ENCODE measurements around the gene ABCF1. TPM values are rescaled to one million over a fixed set of nuclear protein-coding genes. Genes with fewer than 3 reads are reported as not detected.
"Not testable (repeated sequence)": the region's sequence is repeated elsewhere in the genome, so short reads cannot be mapped to it uniquely, and the experiment has no call there.

Gene ABCF1
- total and polyA plus RNA-seq, 9 of the 15 experiments (the other 6 are each of a cell fraction or from before 2014, with no cell fraction given), result 41.6 to 193 (median 102) TPM

DNA sequence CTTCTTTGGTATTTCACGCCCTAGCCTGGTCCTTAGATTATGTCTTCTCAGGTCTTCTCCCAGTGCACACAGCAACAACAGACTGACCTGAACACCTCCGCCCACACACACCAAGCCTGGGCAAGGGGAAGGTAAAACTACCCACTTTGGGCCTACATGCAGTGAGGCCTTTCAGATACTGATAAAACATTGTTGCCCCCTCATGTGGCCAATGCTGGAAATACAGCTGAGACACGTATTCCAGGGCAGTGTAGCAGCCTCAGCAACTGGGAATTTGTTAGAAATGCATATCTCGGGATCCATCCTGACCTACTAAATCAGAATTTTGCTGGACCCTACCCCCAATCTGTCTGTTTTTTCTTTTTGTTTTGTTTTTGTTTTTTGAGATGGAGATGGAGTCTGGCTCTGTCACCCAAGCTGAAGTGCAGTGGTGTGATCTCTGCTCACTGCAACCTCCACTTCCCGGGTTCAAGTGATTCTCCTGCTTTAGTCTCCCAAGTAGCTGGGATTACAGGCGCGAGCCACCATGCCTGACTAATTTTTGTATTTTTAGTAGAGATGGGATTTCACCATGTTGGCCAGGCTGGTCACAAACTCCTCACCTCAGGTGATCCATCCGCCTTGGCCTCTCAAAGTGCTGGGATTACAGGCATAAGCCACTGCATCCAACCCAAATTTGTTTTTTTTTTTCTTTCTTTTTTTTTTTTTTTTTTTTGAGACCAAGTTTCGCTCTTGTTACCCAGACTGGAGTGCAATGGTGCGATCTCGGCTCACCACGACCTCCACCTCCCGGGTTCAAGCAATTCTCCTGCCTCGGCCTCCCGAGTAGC is 26.3 kb downstream of the ABCF1 start:
- not testable (repeated sequence) for H3K4me2 ChIP-seq (ENCODE audit: insufficient read depth, low read length); H2AFZ ChIP-seq (ENCODE audit: low read depth, low read length); H3K79me2 ChIP-seq (ENCODE audit: control insufficient read depth, insufficient read depth, low read length); H3K9me3 ChIP-seq (replicated peaks; ENCODE audit: control insufficient read depth, insufficient read depth, low read depth, low read length); H3K9ac ChIP-seq (ENCODE audit: insufficient read depth in 1 of 2, low read depth in 2 of 2, low read length in 2 of 2); BruUV-seq (replicated peaks); H3K27me3 ChIP-seq (ENCODE audit: control insufficient read depth in 2 of 2, insufficient read depth in 2 of 2, low read length in 2 of 2); H3K27ac ChIP-seq (ENCODE audit: extremely low read depth, low read depth, low read length); H3K4me3 ChIP-seq; H3K9me1 ChIP-seq (ENCODE audit: control insufficient read depth, insufficient read depth, low read length); H4K20me1 ChIP-seq (replicated peaks; ENCODE audit: control insufficient read depth, insufficient read depth, low read length); TF ChIP-seq JUND (tag; IDR thresholded peaks at IDR 0.05; ENCODE audit: borderline replicate concordance, low read depth, low read length); MYNN (CRISPR knock-in tag; IDR thresholded peaks at IDR 0.05)
- FAIRE-seq (peak; percentile 94), ATAC-seq (peak; percentile 91), DNase-seq (ENCODE audit: extremely low read depth in 1 of 4, low spot score in 3 of 4) (peak; percentile 73 to 90 (median 77))
- peaks cover 67% of the 10 kb centered on the region for H3K36me3 ChIP-seq (ENCODE audit: control insufficient read depth, insufficient read depth, low read length)
- WGBS (ENCODE audit: insufficient coverage, low coverage, missing lambda C conversion rate), result 54% methylated on average over 11 of the region's 15 CpGs
- CTCF ChIA-PET (ENCODE audit: low intra/inter-chr PET ratio), result interaction anchor here (0.8 to 1.8 kb wide), 4 partner anchors 8 to 116 kb away, joined by 3 to 17 read pairs (median 8); no protein-coding TSS in a partner anchor
- POLR2A ChIA-PET, result interaction anchor here (0.6 to 13.5 kb wide), 19 partner anchors 9 to 120 kb away, joined by 3 to 310 read pairs (median 5); partner anchors contain the start of genes ABCF1, DHX16, MDC1 and MRPS18B
- in situ Hi-C loops (cut with MboI), result loop anchor here (5.0 kb wide), 1 partner anchor 105 kb away; no protein-coding TSS in a partner anchor
- H3K4me1 ChIP-seq (replicated peaks in 1 of 2; ENCODE audit: control insufficient read depth in 2 of 2, insufficient read depth in 2 of 2, low read length in 2 of 2), result peaks cover 4 to 11% of the 10 kb centered on the region in 2 experiments; a peak in 4 of 5 replicates
- intact Hi-C loops (cut with micrococcal nuclease), result loop anchor here (1.0 kb wide), 2 partner anchors 56 to 114 kb away; no protein-coding TSS in a partner anchor
- 0 out of 2 replicates have a peak, but pooled peaks have one; percentile 17 for TF ChIP-seq ATF7 (IDR thresholded peaks at IDR 0.05)
- TF ChIP-seq, protein P1, sequence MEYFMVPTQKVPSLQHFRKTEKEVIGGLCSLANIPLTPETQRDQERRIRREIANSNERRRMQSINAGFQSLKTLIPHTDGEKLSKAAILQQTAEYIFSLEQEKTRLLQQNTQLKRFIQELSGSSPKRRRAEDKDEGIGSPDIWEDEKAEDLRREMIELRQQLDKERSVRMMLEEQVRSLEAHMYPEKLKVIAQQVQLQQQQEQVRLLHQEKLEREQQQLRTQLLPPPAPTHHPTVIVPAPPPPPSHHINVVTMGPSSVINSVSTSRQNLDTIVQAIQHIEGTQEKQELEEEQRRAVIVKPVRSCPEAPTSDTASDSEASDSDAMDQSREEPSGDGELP (CRISPR knock-in tag; IDR thresholded peaks at IDR 0.05; ENCODE audit: borderline replicate concordance), result peak; percentile 34; the same call in 1 of the 2 replicates
- 0 out of 2 replicates have a peak, but pooled peaks have one; percentile 16 for TF ChIP-seq TCF7 (IDR thresholded peaks at IDR 0.05; ENCODE audit: borderline replicate concordance)
- TF ChIP-seq NRF1 (conservative IDR thresholded peaks at IDR 0.05 in 1 of 2, IDR thresholded peaks at IDR 0.05 in 1 of 2), result 0 out of 4 replicates have a peak, but pooled peaks of 1 of the 2 experiments have one; percentile 15
- 0 out of 2 replicates have a peak, but pooled peaks have one; percentile 10 for TF ChIP-seq JUND (IDR thresholded peaks at IDR 0.05; ENCODE audit: borderline replicate concordance, low read depth, low read length)
- peak; percentile 61 for TF ChIP-seq MYNN (IDR thresholded peaks at IDR 0.05)
- TF ChIP-seq LEF1 (IDR thresholded peaks at IDR 0.05), result peak; percentile 29; the same call in 1 of the 2 replicates
- TF ChIP-seq HLTF (IDR thresholded peaks at IDR 0.05), result peak; percentile 15; the same call in 1 of the 2 replicates
- TF ChIP-seq, protein P2, sequence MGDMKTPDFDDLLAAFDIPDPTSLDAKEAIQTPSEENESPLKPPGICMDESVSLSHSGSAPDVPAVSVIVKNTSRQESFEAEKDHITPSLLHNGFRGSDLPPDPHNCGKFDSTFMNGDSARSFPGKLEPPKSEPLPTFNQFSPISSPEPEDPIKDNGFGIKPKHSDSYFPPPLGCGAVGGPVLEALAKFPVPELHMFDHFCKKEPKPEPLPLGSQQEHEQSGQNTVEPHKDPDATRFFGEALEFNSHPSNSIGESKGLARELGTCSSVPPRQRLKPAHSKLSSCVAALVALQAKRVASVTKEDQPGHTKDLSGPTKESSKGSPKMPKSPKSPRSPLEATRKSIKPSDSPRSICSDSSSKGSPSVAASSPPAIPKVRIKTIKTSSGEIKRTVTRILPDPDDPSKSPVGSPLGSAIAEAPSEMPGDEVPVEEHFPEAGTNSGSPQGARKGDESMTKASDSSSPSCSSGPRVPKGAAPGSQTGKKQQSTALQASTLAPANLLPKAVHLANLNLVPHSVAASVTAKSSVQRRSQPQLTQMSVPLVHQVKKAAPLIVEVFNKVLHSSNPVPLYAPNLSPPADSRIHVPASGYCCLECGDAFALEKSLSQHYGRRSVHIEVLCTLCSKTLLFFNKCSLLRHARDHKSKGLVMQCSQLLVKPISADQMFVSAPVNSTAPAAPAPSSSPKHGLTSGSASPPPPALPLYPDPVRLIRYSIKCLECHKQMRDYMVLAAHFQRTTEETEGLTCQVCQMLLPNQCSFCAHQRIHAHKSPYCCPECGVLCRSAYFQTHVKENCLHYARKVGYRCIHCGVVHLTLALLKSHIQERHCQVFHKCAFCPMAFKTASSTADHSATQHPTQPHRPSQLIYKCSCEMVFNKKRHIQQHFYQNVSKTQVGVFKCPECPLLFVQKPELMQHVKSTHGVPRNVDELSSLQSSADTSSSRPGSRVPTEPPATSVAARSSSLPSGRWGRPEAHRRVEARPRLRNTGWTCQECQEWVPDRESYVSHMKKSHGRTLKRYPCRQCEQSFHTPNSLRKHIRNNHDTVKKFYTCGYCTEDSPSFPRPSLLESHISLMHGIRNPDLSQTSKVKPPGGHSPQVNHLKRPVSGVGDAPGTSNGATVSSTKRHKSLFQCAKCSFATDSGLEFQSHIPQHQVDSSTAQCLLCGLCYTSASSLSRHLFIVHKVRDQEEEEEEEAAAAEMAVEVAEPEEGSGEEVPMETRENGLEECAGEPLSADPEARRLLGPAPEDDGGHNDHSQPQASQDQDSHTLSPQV (IDR thresholded peaks at IDR 0.05), result peak; percentile 50; the same call in 1 of the 2 replicates
- peak; percentile 11; the same call in 1 of the 2 replicates for TF ChIP-seq ZNF316 (IDR thresholded peaks at IDR 0.05)
- TF ChIP-seq SMARCE1 (IDR thresholded peaks at IDR 0.05), result 0 out of 2 replicates have a peak, but pooled peaks have one; percentile 17

Data from K562 (cell line).